ENCODE data around the gene MAP7D2.
"Not testable (repeated sequence)": the region's sequence is repeated elsewhere in the genome, so short reads cannot be mapped to it uniquely, and the experiment has no call there.

Gene MAP7D2

DNA sequence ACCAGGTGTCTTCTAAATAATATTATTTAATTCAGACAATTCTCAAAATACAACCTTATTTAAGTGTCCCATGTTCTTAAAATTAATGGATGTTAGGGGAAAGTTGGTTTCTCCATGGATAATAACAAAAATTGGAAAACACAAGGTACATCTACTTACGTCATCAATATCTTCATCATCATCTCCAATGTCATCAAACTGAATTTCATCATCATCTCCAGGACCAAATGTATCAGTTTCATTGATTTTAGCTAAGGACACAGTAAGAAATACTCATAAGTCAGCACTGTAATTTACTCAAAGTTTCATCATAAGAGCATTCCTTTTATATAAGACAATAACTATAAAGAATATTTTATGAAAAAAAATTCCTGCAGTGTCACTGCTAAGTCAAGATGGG, 13.7 kb upstream of the MAP7D2 start:
- CTCF ChIA-PET, result no interaction called here
- Mint-ChIP-seq H3K36me3 (peaks cover 15% of the 10 kb centered on the region), H3K27ac (no peak overlapping the region), H3K4me3 (no peak overlapping the region), H3K9me3 (no peaks in the 10 kb centered on the region), H3K27me3 (no peaks in the 10 kb centered on the region), H3K4me1 (no peaks in the 10 kb centered on the region)
- DNase-seq, result no peak

DNA sequence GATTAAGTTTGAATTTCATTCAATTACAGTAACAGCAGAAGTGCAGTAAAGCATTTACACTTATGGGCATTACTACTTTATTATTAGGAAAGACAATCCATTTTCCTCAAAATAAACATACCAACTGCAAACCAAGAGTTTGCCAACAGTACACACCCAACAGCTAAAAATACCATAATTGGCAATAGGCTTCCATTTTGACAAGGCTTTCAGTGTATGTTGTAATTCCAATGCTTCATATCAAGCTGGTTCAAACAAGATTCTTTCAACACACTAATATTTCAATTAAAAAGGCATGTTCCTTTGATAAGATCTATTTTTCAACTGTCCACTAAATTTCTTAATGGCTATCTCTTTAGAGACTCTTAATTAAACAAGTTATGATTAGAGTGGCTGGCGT, 12.8 kb upstream of the MAP7D2 start:
- no peak for DNase-seq
- H3K4me1 Mint-ChIP-seq, result no peaks in the 10 kb centered on the region
- H3K27me3 Mint-ChIP-seq, result no peaks in the 10 kb centered on the region
- H3K27ac Mint-ChIP-seq, result no peak overlapping the region
- H3K36me3 Mint-ChIP-seq, result peaks cover 14% of the 10 kb centered on the region
- no peak overlapping the region for H3K4me3 Mint-ChIP-seq
- CTCF ChIA-PET, result no interaction called here
- no peaks in the 10 kb centered on the region for H3K9me3 Mint-ChIP-seq

DNA sequence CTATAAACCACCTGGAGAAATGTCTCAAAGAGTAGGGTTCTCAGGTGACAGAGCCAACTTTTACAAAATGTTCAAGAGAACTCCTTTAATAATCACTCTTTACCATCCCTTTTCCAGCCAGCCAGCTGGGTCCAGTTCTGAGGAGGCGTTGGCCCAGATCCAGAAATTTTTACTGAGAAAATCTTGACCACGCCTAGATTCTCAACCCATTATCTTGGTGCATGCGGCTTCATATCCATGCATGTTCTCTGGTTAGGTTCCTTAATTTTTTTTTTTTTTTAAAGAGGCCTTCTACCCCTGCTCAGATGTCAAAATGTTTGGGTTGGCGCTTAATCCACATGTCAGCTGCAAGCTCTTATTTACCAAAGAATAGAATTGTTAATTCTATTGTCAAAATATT, 12.0 kb upstream of the MAP7D2 start:
- no peaks in the 10 kb centered on the region for H3K9me3 Mint-ChIP-seq
- no peak for DNase-seq
- H3K27ac Mint-ChIP-seq, result no peak overlapping the region
- no peak overlapping the region for H3K4me3 Mint-ChIP-seq
- H3K4me1 Mint-ChIP-seq, result no peaks in the 10 kb centered on the region
- H3K36me3 Mint-ChIP-seq, result peaks cover 11% of the 10 kb centered on the region
- CTCF ChIA-PET, result no interaction called here
- H3K27me3 Mint-ChIP-seq, result no peaks in the 10 kb centered on the region

DNA sequence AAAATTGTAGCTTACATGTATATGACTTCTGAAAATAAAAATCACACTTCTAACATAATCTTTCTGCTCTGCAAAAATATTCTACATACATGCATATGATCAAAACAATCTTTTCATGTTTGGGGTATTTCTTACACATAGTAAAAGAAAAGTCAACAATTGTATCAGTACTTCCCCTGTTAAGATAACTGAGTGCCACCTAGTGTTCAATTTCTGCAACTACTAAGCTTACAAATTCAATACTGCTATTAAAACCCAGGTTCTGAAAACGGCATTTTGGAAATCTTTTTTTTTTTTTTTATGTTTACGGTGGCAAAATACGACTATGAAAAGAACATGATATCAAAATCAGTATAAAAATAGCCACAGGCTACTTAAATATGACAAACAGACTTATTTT, 10.7 kb upstream of the MAP7D2 start:
- CTCF ChIA-PET, DNase-seq, H3K27ac Mint-ChIP-seq, H3K36me3 Mint-ChIP-seq, H3K4me1 Mint-ChIP-seq, H3K9me3 Mint-ChIP-seq, H3K4me3 Mint-ChIP-seq, H3K27me3 Mint-ChIP-seq: not testable (repeated sequence)

DNA sequence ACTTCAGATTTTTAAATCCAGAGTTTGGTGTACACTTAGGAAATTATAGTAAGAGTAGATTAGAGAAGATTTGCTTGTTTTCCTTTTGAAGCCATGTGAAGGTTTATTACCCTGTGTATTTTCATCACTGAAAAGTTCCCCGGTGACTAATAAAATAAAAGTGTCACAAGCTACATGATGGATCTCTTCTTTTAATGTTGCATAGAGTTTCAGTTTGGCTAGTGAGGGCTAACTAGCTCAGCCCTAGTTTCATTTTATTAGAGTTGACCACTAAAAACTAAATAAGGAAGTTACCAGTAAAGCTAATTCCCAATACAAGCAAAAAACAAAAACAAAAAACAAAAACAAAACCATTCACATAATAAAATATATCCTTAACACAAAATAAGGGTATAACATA, 10.1 kb upstream of the MAP7D2 start:
- H3K9me3 Mint-ChIP-seq, H3K27me3 Mint-ChIP-seq, H3K36me3 Mint-ChIP-seq, H3K27ac Mint-ChIP-seq, DNase-seq, H3K4me3 Mint-ChIP-seq, H3K4me1 Mint-ChIP-seq, CTCF ChIA-PET: not testable (repeated sequence)

DNA sequence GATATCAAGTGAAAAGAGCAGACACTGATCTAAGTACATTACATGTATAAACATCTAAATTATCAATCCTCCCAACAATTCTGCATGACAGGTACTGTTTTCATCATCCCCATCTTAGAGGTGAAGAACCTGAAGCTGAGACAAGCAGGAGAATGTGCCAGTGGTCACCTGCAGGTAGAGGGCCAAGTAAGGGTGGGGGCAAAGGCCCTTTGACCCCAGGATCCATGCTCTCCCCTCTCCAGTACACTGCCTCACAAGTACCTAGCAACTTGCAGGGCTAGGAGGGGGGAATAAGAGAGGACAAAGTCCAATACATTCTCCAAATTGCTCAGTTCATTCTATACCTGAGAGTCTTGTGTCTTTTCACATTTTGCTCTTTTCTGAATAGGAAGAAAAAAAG, 8.3 kb upstream of the MAP7D2 start:
- Mint-ChIP-seq H3K9me3 (no peaks in the 10 kb centered on the region), H3K36me3 (peaks cover 4% of the 10 kb centered on the region), H3K27ac (no peak overlapping the region), H3K27me3 (no peaks in the 10 kb centered on the region), H3K4me3 (no peak overlapping the region), H3K4me1 (no peaks in the 10 kb centered on the region)
- CTCF ChIA-PET, result no interaction called here
- no peak for DNase-seq

DNA sequence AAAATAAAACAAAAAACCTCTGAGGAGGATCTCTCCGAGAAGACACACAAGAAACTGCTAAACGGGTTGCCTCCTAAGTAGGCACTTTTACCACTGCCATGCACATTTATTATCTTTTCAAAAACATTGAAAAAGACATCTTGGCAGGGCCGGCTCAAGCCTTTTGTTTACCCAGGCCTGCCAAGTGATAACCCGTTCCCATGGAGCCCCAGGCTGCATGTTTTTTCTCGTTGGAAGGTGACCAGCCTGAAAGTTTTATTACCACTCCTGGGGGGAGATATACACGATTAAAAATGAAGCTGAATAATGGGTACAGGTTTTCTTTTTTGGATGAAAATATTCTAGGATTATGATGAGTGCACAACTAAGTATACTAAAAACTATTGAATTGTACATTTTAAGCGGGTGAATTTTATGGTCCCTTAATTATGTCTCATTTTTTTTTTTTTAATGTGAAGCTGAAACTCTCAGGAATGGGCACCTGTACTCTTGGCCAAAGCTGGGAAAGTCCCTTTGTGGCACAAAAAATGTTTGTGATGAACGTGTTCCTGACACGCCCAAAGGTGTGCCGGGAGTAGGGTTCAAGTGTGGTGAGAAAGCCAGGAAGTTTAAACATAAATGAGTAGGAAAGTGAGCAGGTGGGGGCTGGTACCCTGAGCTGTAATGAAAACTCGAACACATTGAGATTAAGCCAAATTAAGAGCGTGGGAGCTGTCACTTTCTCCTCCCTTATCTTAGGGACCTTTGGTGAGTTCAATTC, 1.5 kb upstream of the MAP7D2 start:
- CTCF ChIA-PET, result no interaction called here
- Mint-ChIP-seq H3K4me3 (no peak overlapping the region), H3K36me3 (no peaks in the 10 kb centered on the region), H3K9me3 (no peaks in the 10 kb centered on the region), H3K27ac (no peak overlapping the region), H3K27me3 (peaks cover 35% of the 10 kb centered on the region), H3K4me1 (peaks cover 21% of the 10 kb centered on the region)
- no peak for DNase-seq

DNA sequence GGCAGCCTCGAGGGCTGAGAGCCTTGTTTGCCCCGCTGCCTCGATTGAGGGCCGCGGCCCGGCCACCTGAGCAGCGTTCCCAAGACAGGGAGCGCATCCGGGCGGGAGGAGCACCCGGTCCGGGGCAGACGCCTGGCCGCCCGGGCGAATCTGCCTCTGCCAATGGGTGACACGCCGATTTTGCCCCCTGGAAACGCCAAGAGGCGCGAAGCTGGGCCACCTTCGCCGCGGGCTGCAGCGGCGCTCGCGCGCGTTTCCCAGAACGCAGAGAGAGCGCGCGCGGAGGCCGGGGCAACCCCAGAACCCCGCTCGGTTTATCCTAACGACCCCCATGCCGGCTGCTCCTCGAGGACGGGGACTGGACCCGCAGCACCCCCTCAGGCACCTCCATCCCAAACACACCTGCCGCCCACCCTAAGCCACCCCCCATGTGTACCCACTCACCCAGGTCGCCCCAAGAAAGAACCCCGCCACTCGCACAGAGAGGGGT, 575 bp downstream of the MAP7D2 start:
- DNase-seq, result no peak
- Mint-ChIP-seq H3K27me3 (peaks cover 35% of the 10 kb centered on the region), H3K4me1 (peaks cover 21% of the 10 kb centered on the region), H3K36me3 (no peaks in the 10 kb centered on the region), H3K4me3 (no peak overlapping the region), H3K27ac (no peak overlapping the region), H3K9me3 (no peaks in the 10 kb centered on the region)
- CTCF ChIA-PET, result no interaction called here

DNA sequence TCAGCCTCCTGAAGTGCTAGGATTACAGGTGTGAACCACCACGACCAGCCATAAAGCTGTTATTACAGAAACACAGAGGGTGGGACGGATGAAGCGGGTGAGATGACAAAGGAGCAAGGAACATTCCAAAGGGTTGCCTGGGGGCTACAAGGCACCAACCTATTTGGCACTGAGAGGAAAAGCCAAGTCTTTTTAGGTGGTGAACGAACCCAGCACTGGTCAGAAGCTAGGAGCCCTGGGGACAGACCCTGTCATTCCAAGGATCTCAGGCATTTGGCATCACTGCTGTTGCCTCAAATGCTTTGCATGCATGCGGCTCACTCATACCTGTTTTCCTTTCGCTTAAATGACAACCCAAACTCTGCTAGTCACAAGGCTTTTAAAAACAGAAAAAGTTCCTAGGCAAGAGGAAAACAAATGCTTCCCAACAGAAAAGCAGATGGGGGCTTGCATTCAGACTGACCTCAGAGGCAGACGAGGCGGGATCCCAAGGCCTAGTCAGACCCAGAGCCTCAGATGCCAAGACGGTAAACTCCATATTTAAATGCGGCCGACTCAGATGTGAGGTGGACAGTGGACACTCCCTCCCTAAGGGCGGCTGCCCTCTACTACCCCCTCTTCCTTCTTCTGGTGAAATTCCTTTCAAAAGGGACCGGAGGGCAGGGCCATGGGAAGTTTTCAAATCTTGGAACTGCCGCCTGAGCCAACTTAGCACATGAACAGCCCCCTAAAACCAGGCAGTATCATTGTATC, 4.5 kb downstream of the MAP7D2 start:
- DNase-seq, result no peak
- peaks cover 11% of the 10 kb centered on the region for H3K4me1 Mint-ChIP-seq
- no peaks in the 10 kb centered on the region for H3K9me3 Mint-ChIP-seq
- H3K27me3 Mint-ChIP-seq, result peaks cover 23% of the 10 kb centered on the region
- no peak overlapping the region for H3K27ac Mint-ChIP-seq
- H3K36me3 Mint-ChIP-seq, result no peaks in the 10 kb centered on the region
- CTCF ChIA-PET, result interaction anchor here (1.5 kb wide), 1 partner anchor 207 kb away, joined by 4 read pairs; no protein-coding TSS in a partner anchor
- H3K4me3 Mint-ChIP-seq, result no peak overlapping the region

DNA sequence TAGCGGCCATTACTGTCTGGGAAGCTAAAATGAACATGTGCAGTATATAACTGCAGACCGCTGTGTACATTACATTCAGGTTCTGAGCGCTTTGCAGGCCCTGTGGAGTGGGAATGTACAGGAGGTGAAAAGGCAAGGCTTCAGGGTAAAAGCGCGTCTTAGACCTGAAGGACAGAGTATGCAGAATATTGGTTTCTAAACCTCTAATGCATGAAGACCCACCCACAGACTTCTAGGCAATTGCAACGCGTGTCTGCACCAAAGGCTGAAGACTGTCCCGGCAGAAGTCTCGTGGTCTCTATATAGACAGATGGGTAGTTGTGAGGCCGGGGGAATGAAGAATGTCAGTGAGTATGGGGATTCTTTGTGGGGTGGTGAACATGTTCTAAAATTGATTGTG, 5.4 kb downstream of the MAP7D2 start:
- Mint-ChIP-seq H3K4me1 (peaks cover 9% of the 10 kb centered on the region), H3K27me3 (peaks cover 18% of the 10 kb centered on the region), H3K27ac (no peak overlapping the region), H3K4me3 (no peak overlapping the region), H3K9me3 (no peaks in the 10 kb centered on the region), H3K36me3 (no peaks in the 10 kb centered on the region)
- CTCF ChIA-PET, result interaction anchor here (1.5 kb wide), 1 partner anchor 206 kb away, joined by 4 read pairs; no protein-coding TSS in a partner anchor
- no peak for DNase-seq

DNA sequence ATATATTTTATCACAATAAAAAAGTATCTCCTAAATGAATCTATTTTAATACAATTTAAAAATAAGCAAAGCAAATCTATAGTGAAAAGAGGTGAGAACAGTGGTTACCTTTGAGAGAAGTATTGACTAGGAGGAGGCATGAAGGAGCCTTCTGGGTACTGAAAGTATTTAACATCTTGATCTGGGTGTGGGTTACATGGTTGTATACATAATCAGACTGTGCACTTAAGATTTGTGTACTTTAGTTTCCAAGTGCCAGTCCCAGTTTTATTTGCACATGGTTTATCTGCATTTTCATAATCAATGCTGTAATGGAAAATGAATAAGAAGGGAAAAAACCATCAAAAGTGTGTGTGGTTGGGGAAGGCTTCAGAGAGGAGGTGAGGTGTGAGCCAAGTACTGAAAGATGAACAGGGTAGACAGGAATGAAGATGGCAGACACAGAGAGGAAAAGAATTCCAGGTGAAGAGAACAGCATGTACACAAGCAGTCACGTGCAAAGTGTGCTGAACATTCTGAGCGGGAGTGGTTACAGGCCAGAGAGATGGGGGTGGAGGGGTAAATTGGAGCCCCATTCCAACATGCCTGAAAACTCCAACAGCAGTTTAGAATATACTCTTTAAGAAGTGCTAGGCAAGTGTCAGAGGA, 14.6 kb downstream of the MAP7D2 start:
- no peaks in the 10 kb centered on the region for H3K9me3 Mint-ChIP-seq

DNA sequence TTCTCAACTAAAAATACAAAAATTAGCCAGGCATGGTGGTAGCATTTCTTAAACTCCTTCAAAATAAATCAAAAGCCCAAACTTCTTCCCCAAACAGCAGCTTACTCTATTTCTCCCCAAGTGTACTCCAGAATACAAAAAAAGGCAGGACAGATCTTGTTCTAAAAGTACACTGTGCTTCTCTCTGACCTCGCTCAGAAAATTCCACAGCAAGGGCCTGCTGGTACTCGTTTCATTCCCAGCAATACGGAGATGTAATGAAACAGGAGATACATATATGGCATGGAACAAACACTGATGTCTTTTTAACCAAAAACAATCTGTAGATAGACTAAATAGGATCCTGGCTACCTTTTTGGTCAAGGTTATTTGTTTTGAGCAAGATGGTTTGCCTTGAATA, 25.2 kb downstream of the MAP7D2 start:
- no peaks in the 10 kb centered on the region for H3K36me3 Mint-ChIP-seq
- no peaks in the 10 kb centered on the region for H3K9me3 Mint-ChIP-seq
- no peaks in the 10 kb centered on the region for H3K4me1 Mint-ChIP-seq
- no peaks in the 10 kb centered on the region for H3K27me3 Mint-ChIP-seq
- no peak overlapping the region for H3K27ac Mint-ChIP-seq
- CTCF ChIA-PET, result no interaction called here
- no peak overlapping the region for H3K4me3 Mint-ChIP-seq
- DNase-seq, result no peak

More for the DNA sequence above, 14.6 kb downstream of the MAP7D2 start:
- H3K36me3 Mint-ChIP-seq, result no peaks in the 10 kb centered on the region
- no peak for DNase-seq
- no peak overlapping the region for H3K27ac Mint-ChIP-seq
- no peaks in the 10 kb centered on the region for H3K4me1 Mint-ChIP-seq
- no peak overlapping the region for H3K4me3 Mint-ChIP-seq
- CTCF ChIA-PET, result no interaction called here
- no peaks in the 10 kb centered on the region for H3K27me3 Mint-ChIP-seq

DNA sequence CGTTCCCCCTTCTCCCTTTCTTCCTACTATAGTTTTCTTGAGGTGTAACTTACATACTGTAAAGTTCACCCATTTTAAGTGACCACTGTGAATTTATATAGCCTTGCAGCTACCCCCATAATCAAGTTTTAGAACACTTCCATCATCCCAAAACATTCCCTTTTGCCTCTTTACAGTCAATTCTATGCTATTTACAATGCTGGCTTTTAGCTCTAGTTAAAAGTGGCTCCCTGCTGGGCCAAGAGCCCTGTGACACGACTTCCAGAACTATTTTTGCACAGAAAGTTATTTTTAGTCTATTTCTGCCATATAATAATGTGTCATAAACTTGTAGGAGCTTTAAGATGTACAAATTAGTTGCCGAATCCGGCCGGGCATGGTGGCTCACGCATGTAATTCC, 26.9 kb downstream of the MAP7D2 start:
- CTCF ChIA-PET, result no interaction called here
- no peaks in the 10 kb centered on the region for H3K36me3 Mint-ChIP-seq
- H3K27ac Mint-ChIP-seq, result no peak overlapping the region
- H3K27me3 Mint-ChIP-seq, result no peaks in the 10 kb centered on the region
- H3K4me3 Mint-ChIP-seq, result no peak overlapping the region
- no peaks in the 10 kb centered on the region for H3K9me3 Mint-ChIP-seq
- H3K4me1 Mint-ChIP-seq, result no peaks in the 10 kb centered on the region
- no peak for DNase-seq

DNA sequence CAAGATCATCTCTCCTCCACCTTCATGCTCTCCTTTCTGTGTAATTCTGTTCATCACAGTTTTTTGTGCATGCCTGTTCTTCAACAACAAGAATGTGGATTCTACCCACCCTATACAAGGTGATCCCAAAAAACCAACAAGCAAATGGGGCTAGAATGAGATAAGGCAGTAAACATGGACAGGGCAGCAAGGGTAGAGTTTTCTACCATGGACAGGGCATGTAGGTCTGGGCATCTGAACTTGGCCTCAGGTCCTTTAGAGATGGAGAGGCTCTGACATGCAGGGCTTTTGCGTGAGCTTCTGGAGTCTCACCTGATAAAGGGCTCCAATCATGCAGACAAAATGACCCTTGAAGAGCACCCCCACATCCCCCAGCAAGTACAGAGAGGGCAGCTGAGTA, 36.4 kb downstream of the MAP7D2 start:
- Mint-ChIP-seq H3K36me3 (no peaks in the 10 kb centered on the region), H3K27ac (no peak overlapping the region), H3K27me3 (peaks cover 4% of the 10 kb centered on the region), H3K4me3 (no peak overlapping the region), H3K4me1 (no peaks in the 10 kb centered on the region), H3K9me3 (no peaks in the 10 kb centered on the region)
- no peak for DNase-seq
- CTCF ChIA-PET, result no interaction called here
